Hematopoietic multipotent progenitor cell (in vitro differentiated cells): ENCODE results near the gene IGFN1. TPM values are rescaled to one million over a fixed set of nuclear protein-coding genes. Genes with fewer than 3 reads are reported as not detected.

Experiments used
- DNase-seq, 3 donors: peaks; one replicate each; pipeline ENCODE4 v3.0.0-alpha.2; 2011 to 2015; ENCODE audit warnings: low read depth in 2 of 3, low spot score in 2 of 3
- total RNA-seq: library from RNA; depleted of rRNA; stranded (reverse); fragments of >200 nt; gene quantifications from one replicate; pipeline ENCODE4 v1.2.3, GENCODE V29; 2012

Gene IGFN1
- total RNA-seq, 1 donor: not detected

- no peak for DNase-seq
Observed at GRCh38 chr1:201215531-201216357, 25.1 kb downstream of the IGFN1 start.

- no peak for DNase-seq
Observed at GRCh38 chr1:201216395-201217085, 25.9 kb downstream of the IGFN1 start.

- no peak for DNase-seq
Observed at GRCh38 chr1:201217146-201217545, 26.5 kb downstream of the IGFN1 start.

GRCh38 chr1:201217851-201218250, 27.2 kb downstream of the IGFN1 start:
- no peak for DNase-seq

GRCh38 chr1:201218409-201218808, 27.8 kb downstream of the IGFN1 start:
- no peak for DNase-seq

GRCh38 chr1:201219481-201220387, 29.1 kb downstream of the IGFN1 start:
- no peak for DNase-seq

GRCh38 chr1:201220388-201220715, 29.7 kb downstream of the IGFN1 start:
- no peak for DNase-seq

GRCh38 chr1:201221201-201221846, 30.7 kb downstream of the IGFN1 start:
- no peak for DNase-seq

GRCh38 chr1:201222125-201222524, 31.5 kb downstream of the IGFN1 start:
- DNase-seq: no peak

- DNase-seq: no peak
Observed at GRCh38 chr1:201223852-201224665, 33.4 kb downstream of the IGFN1 start.

GRCh38 chr1:201224666-201225370, 34.2 kb downstream of the IGFN1 start:
- DNase-seq: no peak

- no peak for DNase-seq
Observed at GRCh38 chr1:201226178-201226514, 35.5 kb downstream of the IGFN1 start.

GRCh38 chr1:201226859-201227488, 36.4 kb downstream of the IGFN1 start:
- no peak for DNase-seq

- DNase-seq: no peak
Observed at GRCh38 chr1:201228011-201228983, 37.7 kb downstream of the IGFN1 start.

- no peak for DNase-seq
Observed at GRCh38 chr1:201229095-201229494, 38.5 kb downstream of the IGFN1 start.

GRCh38 chr1:201229771-201230635, 39.4 kb downstream of the IGFN1 start:
- DNase-seq: no peak

GRCh38 chr1:201230676-201231075, 40.1 kb downstream of the IGFN1 start:
- no peak for DNase-seq
